Measurements from ENCODE around the gene PLD5.
"Not testable (repeated sequence)": the region's sequence is repeated elsewhere in the genome, so short reads cannot be mapped to it uniquely, and the experiment has no call there.

PLD5 gene

GRCh38 chr1:242264419-242264818 lies 260.1 kb downstream of the PLD5 start:
- not testable (repeated sequence) for DNase-seq

GRCh38 chr1:242245255-242245654 lies 279.2 kb downstream of the PLD5 start:
- no peak for DNase-seq

GRCh38 chr1:242243472-242243871 lies 281.0 kb downstream of the PLD5 start:
- DNase-seq: no peak

DNA sequence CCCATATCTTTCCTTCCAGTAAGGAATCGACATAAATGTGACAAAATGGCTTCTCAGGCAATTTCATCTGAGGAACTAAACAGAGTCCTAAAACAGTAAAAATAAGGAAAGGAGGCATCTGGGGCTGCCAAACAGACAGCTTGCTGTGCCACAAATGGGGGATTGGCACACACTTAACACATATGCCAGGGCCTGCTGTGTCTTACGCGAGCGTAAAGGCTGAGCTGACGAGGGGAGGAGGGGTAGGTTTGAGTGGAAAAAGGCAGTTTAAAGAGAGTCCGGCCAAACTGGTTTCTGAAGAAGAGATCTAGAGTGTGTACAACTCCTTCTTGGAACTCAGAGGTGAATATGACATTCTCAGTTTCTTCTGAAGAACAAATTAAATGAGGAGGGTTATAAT lies 281.5 kb downstream of the PLD5 start:
- DNase-seq: no peak

DNA sequence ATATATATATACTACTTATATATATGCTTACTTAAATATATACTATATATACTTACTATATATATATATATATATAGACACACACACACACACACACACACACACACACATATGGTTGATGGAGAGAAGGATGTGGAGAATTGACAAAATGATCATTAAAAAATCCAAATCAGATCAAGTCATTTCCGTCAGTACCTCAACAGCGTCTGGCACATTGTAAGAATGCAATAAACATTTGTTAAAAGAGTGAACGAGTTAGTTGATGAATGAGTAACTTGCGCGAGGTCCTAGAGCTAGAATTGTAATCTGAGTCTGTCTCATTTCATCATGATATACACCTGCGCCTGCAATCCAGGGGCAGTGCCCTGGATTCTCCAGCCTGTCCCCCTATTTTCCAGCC lies 282.6 kb downstream of the PLD5 start:
- DNase-seq: no peak

- no peak for DNase-seq
Observed at GRCh38 chr1:242240691-242241090, 283.8 kb downstream of the PLD5 start.

GRCh38 chr1:242240077-242240476 lies 284.4 kb downstream of the PLD5 start:
- DNase-seq: peak; percentile 60

- DNase-seq: peak; percentile 62
Observed at GRCh38 chr1:242239398-242239797, 285.1 kb downstream of the PLD5 start.

GRCh38 chr1:242237051-242237450 lies 287.4 kb downstream of the PLD5 start:
- no peak for DNase-seq

GRCh38 chr1:242228991-242229390 lies 295.5 kb downstream of the PLD5 start:
- DNase-seq: no peak

DNA sequence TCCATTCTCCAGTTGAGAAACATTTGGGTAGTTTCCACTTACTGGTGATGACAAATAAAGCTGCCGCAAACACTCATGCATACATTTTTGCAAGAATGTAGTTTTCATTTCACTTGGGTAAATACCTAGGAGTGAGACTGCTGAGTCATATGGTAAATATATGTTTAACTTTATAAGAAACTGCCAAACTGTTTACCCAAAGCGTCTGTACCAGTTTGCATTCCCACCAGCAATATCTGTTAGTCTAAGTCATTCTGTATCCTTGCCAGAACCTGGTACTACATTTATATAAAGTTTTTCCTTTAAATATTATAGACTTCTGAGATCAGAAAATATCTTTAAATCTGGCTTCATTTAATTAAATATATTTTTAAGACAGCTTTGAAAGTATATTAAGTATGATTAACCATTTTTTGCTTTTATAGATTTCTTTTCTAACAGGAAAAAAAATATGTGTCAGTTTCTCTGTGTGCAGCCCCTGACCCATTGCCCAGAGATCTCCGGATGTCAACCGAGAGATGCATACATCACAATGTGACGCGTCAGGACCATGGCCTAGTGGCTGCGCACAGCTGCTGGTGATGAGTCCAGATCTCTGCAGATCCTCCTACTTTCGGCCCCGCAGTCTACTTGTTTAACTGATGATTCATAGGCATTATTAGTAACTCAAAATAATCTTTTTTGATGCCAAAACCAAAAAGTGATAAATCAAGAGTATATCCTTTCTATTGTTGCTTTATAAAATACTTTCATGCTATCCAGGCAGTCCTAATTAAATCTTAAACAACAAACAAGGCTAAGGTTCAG lies 298.5 kb downstream of the PLD5 start:
- no peak for DNase-seq

DNA sequence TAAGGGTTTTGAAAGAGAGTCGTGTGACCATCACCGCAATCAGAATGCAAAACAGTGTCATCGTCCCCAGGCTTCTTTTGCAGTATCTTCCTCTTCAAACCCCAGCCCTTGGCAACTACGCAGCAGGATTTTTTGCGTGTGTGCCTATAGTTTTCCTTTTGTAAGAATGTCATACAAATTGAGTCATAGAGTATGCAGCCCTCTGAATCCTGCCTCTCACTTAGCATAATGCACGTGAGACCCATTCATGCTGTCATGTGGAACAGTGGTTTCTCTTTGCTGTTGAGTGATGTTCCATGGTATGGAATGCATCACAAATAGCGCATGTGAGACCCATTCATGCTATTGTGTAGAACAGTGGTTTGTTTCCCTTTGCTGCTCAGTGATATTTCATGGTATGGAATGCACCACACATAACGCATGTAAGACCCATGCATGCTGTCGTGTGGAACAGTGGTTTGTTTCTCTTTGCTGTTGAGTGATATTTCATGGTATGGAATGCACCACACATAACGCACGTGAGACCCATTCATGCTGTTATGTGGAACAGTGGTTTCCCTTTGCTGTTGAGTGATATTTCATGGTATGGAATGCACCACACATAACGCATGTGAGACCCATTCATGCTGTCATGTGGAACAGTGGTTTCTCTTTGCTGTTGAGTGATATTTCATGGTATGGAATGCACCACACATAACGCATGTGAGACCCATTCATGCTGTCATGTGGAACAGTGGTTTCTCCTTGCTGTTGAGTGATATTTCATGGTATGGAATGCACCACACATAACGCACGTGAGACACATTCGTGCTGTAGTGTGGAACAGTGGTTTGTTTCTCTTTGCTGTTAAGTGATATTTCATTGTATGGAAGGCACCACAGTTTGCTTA lies 299.4 kb downstream of the PLD5 start:
- not testable (repeated sequence) for DNase-seq

- DNase-seq: no peak
Observed at GRCh38 chr1:242224461-242224860, 300.0 kb downstream of the PLD5 start.

DNA sequence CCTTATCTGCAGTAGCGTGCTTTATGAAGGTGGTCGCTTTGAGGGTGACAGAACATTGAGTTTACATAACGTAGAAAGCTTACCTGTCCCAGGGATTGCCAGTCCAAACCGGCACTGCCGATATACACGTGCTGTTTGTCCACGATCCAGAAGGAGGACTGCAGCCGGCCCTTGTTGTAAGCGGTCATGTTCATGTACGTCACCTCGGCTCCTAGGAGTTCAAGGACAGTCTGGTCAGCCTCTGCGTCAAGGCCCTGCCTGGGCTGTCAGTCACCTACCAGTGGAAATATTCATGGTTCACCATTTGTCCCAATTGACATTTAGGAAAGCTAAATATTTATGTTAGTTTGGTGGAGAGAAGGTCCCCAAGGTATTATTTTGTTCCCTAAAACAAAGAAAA lies 304.6 kb downstream of the PLD5 start:
- DNase-seq: no peak

DNA sequence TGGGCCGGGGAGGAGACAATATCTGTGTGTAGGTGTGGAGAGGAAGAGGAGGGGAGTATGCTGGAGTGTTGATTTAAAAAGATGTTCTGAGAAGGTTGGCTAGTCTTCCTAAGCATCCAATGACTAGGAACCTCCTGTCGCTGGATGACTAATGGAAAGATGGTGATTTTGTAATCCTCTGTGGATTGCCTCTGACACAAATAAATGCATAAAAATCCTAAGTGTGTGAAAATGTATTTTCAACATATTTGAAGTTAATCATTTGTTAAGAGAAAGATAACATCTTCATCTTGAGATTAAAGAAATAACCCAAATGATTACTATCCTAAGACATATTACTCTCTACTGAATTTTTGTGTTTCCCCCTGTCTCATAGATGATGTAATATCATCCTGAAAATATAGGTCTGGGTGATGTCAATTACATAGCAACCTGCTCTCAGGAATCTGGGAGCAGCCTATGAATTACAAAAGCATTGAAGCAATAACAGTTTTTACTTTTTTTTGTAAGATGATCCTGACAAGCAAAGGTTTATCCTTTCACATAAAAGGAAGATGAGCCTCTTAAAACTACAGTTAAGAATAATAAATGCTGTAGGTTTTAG lies 305.1 kb downstream of the PLD5 start:
- no peak for DNase-seq

GRCh38 chr1:242216368-242216767 lies 308.1 kb downstream of the PLD5 start:
- no peak for DNase-seq

GRCh38 chr1:242214455-242214854 lies 310.0 kb downstream of the PLD5 start:
- not testable (repeated sequence) for DNase-seq

DNA sequence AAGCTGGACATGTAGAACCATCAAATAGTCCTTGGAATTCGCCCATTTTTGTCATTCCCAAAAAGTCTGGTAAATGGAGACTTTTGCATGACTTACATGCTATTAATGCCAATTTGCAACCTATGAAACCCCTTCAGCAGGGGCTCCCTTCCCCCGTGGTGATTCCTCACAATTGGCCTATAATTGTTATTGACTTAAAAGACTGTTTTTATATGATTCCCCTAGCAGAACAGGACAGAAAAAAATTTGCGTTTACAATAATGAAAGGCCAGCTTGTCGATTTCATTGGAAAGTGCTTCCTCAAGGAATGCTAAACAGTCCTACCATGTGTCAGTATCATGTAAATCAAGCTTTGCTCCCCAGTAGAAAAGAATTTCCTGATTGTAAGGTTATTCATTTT lies 311.5 kb downstream of the PLD5 start:
- DNase-seq: not testable (repeated sequence)

GRCh38 chr1:242212401-242212800 lies 312.1 kb downstream of the PLD5 start:
- peak; percentile 16 for DNase-seq

GRCh38 chr1:242211254-242212022 lies 313.1 kb downstream of the PLD5 start:
- DNase-seq: no peak

GRCh38 chr1:242210316-242210715 lies 314.2 kb downstream of the PLD5 start:
- DNase-seq: not testable (repeated sequence)

DNA sequence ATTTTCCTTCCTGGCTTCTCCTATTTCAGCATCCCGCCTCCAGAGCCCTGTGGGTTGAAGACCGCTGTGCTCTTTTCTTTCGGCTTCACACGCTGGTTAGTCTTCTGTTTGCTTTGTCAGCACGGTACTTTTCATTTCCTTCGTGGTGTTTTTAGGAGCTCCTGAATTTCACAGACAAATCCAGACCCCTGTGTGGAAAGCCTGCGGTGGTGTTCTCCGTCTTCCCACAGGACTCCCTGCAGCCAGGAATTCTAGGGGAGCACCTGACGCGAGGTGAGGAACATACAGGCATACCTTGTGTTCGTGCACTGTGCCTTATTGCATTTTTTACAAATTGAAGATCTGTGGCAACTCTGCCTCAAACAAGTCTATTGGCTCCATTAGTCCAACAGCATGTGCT lies 315.4 kb downstream of the PLD5 start:
- no peak for DNase-seq

DNA sequence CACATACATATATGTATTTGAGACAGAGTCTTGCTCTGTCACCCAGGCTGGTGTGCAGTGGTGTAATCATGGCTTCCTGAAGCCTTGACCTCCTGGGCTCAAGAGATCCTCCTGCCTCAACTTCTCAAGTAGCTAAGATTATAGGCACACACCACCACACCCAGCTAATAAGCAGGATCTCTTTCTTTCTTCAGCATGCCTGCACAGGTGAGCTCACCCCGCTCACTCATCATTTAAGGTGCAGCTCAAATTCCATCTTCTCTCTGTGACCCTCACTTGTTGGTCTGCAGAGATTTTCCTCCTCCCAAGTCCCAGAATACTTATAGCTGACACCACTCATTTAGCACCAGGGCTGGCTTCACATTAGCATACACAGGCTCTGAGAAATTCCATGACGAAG lies 316.5 kb downstream of the PLD5 start:
- DNase-seq: no peak

Measured in NCI-H345 (cell line).